A549 treated with AZD9567 at 1 μM for 4 hours (cell line): ENCODE results near the gene FAM180B. TPM values are rescaled to one million over a fixed set of nuclear protein-coding genes. Genes with fewer than 3 reads are reported as not detected.

Experiments used
- total RNA-seq: library from RNA; stranded (reverse); fragments of 200-300 nt; extraction: Qiagen RNA extraction; gene quantifications from 5 replicates; pipeline ENCODE4 v1.2.3, GENCODE V29; 2022; ENCODE audit not compliant: insufficient read depth

FAM180B gene
- total RNA-seq: 0.06 TPM in 2 of 5 replicates, not detected in the others

GRCh38 chr11:47586098-47586855, at the start of gene FAM180B:
FAM180B (plus strand) TSS chr11:47586678; CDS start chr11:47586769, 91 bp downstream.

GRCh38 chr11:47552566-47553405, 33.7 kb upstream of the FAM180B start, which contains the start of gene CELF1:
CELF1 (minus strand) TSS chr11:47553132; CDS start chr11:47499523, 53,609 bp downstream.

GRCh38 chr11:47565340-47566148, 20.9 kb upstream of the FAM180B start, which contains the start of gene PTPMT1:
PTPMT1 (plus strand) TSS chr11:47565599; CDS start chr11:47565623, 24 bp downstream.

GRCh38 chr11:47578524-47579494, 7.7 kb upstream of the FAM180B start, which contains the start of the genes KBTBD4 and NDUFS3:
KBTBD4 (minus strand) TSS chr11:47578970; CDS start chr11:47578951, 19 bp downstream.
NDUFS3 (plus strand) TSS chr11:47579074; CDS start chr11:47579092, 18 bp downstream.

GRCh38 chr11:47593934-47594855, 7.7 kb downstream of the FAM180B start, which contains the start of gene C1QTNF4:
C1QTNF4 (minus strand) TSS chr11:47594411; CDS start chr11:47590810, 3,601 bp downstream.

Other genes with a start within 250 kb of the FAM180B start
- gene MYBPC3, start 234.0 kb upstream of the FAM180B start, total RNA-seq: 0.05 to 0.09 TPM (median 0.05 TPM) in 4 of 5 replicates, not detected in the other
- gene SPI1, start 208.1 kb upstream of the FAM180B start, total RNA-seq: 0.09 to 0.13 TPM (median 0.11 TPM) in 3 of 5 replicates, not detected in the others
- gene SLC39A13, start 178.1 kb upstream of the FAM180B start, total RNA-seq: 41.7 to 59.2 TPM (median 54.4 TPM) in 5 replicates
- gene PSMC3, start 160.2 kb upstream of the FAM180B start, total RNA-seq: 178 to 312 TPM (median 192 TPM) in 5 replicates
- gene RAPSN, start 137.5 kb upstream of the FAM180B start, total RNA-seq: 0.11 to 0.45 TPM (median 0.26 TPM) in 4 of 5 replicates, not detected in the other
- 46.1 to 70.6 TPM (median 47.7 TPM) in 5 replicates for gene CELF1, start 33.5 kb upstream of the FAM180B start, total RNA-seq
- 49.8 to 82.8 TPM (median 75.8 TPM) in 5 replicates for gene PTPMT1, start 21.1 kb upstream of the FAM180B start, total RNA-seq
- 16.1 to 22.1 TPM (median 16.2 TPM) in 5 replicates for gene KBTBD4, start 7.7 kb upstream of the FAM180B start, total RNA-seq
- gene NDUFS3, start 7.6 kb upstream of the FAM180B start, total RNA-seq: 114 to 141 TPM (median 141 TPM) in 5 replicates
- gene C1QTNF4, start 7.7 kb downstream of the FAM180B start, total RNA-seq: 0.07 to 0.19 TPM (median 0.08 TPM) in 3 of 5 replicates, not detected in the others
- 128 to 156 TPM (median 136 TPM) in 5 replicates for gene MTCH2, start 55.9 kb downstream of the FAM180B start, total RNA-seq
- gene AGBL2, start 128.7 kb downstream of the FAM180B start, total RNA-seq: 0.83 to 1.7 TPM (median 1.2 TPM) in 4 of 5 replicates, not detected in the other
- gene FNBP4, start 180.7 kb downstream of the FAM180B start, total RNA-seq: 39.7 to 57.2 TPM (median 51.8 TPM) in 5 replicates